ENCODE results near the gene TBC1D23. TPM values are rescaled to one million over a fixed set of nuclear protein-coding genes. Genes with fewer than 3 reads are reported as not detected.
"Not testable (repeated sequence)": the region's sequence is repeated elsewhere in the genome, so short reads cannot be mapped to it uniquely, and the experiment has no call there.

TBC1D23 gene
- total RNA-seq, 1 experiment from 2014 or later = 32.4 TPM

DNA sequence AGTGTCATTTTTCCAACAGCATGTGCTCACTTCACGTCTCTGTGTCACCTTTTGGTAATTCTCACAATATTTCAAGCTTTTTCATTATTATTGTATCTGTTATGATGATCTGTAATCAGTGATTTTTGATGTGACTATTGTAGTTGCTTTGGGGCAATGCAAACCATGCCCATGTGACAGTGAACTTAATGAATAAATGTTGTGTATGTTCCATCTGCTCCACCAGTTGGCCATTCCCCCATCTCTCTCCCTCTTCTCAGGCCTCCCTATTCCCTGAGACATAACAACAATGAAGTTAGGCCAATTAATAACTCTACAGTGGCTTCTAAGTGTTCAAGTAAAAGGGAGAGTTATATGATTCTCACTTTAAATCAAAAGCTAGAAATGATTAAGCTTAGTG lies 32.5 kb upstream of the TBC1D23 start:
- no peaks in the 10 kb centered on the region for H3K4me1 ChIP-seq (ENCODE audit: insufficient read depth, low read length, poor library complexity, severe bottlenecking)
- TF ChIP-seq EZH2 (IDR thresholded peaks at IDR 0.05; ENCODE audit: borderline replicate concordance, low read depth, low read length, poor library complexity, severe bottlenecking) (no peak), CTCF (conservative IDR thresholded peaks at IDR 0.05; ENCODE audit: low read depth, low read length) (no peak)
- BruUV-seq (replicated peaks) = no TSS peak
- no peaks in the 10 kb centered on the region for H3K36me3 ChIP-seq (ENCODE audit: insufficient read depth, low read length, poor library complexity, severe bottlenecking)
- H3K27ac ChIP-seq (ENCODE audit: low read depth, low read length, poor library complexity, severe bottlenecking) = no peak overlapping the region
- H3K27me3 ChIP-seq (replicated peaks; ENCODE audit: insufficient read depth, low read depth, low read length, poor library complexity) = no peaks in the 10 kb centered on the region
- no peak for DNase-seq (ENCODE audit: low spot score)
- intact Hi-C loops (cut with micrococcal nuclease; ENCODE audit: unreplicated experiment) = no loop called here
- ChIA-PET POLR2A (ENCODE audit: low non-redundant PET) (no interaction called here), CTCF (no interaction called here)
- H3K4me3 ChIP-seq (ENCODE audit: low read depth, low read length, poor library complexity, severe bottlenecking) = no peak overlapping the region
- H3K9me3 ChIP-seq (ENCODE audit: low read depth, low read length, poor library complexity, severe bottlenecking) = no peaks in the 10 kb centered on the region

GRCh38 chr3:100229188-100229587 lies 31.6 kb upstream of the TBC1D23 start:
- H3K27ac ChIP-seq (ENCODE audit: low read depth, low read length, poor library complexity, severe bottlenecking); POLR2A ChIA-PET (ENCODE audit: low non-redundant PET); intact Hi-C loops (cut with micrococcal nuclease; ENCODE audit: unreplicated experiment); H3K27me3 ChIP-seq (replicated peaks; ENCODE audit: insufficient read depth, low read depth, low read length, poor library complexity); BruUV-seq (replicated peaks); H3K9me3 ChIP-seq (ENCODE audit: low read depth, low read length, poor library complexity, severe bottlenecking); H3K4me1 ChIP-seq (ENCODE audit: insufficient read depth, low read length, poor library complexity, severe bottlenecking); H3K4me3 ChIP-seq (ENCODE audit: low read depth, low read length, poor library complexity, severe bottlenecking); H3K36me3 ChIP-seq (ENCODE audit: insufficient read depth, low read length, poor library complexity, severe bottlenecking); DNase-seq (ENCODE audit: low spot score): not testable (repeated sequence)
- CTCF ChIA-PET = interaction anchor here (0.7 kb wide), 2 partner anchors 248 to 375 kb away, joined by 7 read pairs; no protein-coding TSS in a partner anchor

- ChIA-PET POLR2A (ENCODE audit: low non-redundant PET) (no interaction called here), CTCF (interaction anchor here (0.6 kb wide), 1 partner anchor 86 kb away, joined by 7 read pairs; no protein-coding TSS in a partner anchor)
- TF ChIP-seq CTCF (conservative IDR thresholded peaks at IDR 0.05; ENCODE audit: low read depth, low read length) (no peak), EZH2 (IDR thresholded peaks at IDR 0.05; ENCODE audit: borderline replicate concordance, low read depth, low read length, poor library complexity, severe bottlenecking) (no peak)
- Histone ChIP-seq H3K9me3 (ENCODE audit: low read depth, low read length, poor library complexity, severe bottlenecking) (no peaks in the 10 kb centered on the region), H3K27ac (ENCODE audit: low read depth, low read length, poor library complexity, severe bottlenecking) (no peak overlapping the region), H3K4me3 (ENCODE audit: low read depth, low read length, poor library complexity, severe bottlenecking) (no peak overlapping the region), H3K4me1 (ENCODE audit: insufficient read depth, low read length, poor library complexity, severe bottlenecking) (no peaks in the 10 kb centered on the region), H3K27me3 (replicated peaks; ENCODE audit: insufficient read depth, low read depth, low read length, poor library complexity) (no peaks in the 10 kb centered on the region), H3K36me3 (ENCODE audit: insufficient read depth, low read length, poor library complexity, severe bottlenecking) (no peaks in the 10 kb centered on the region)
- no TSS peak for BruUV-seq (replicated peaks)
- intact Hi-C loops (cut with micrococcal nuclease; ENCODE audit: unreplicated experiment) = no loop called here
- DNase-seq (ENCODE audit: low spot score) = no peak
These were observed 30.1 kb upstream of the TBC1D23 start for GRCh38 chr3:100230710-100231109.

DNA sequence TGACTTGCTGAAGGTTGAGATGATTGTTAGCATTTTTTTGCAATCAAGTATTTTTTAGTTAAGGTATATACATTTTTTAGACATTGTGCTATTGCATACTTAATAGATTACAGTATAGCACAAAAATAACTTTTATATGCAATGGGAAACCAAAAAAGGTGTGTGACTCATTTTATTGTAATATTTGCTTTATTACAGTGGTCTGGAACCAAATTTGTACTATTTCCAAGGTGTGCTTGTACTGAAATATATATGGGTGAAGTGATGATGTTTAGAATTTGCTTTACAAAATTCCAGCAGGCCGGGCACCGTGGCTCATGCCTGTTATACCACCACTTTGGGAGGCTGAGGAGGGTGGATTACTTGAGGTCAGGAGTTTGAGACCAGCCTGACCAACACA lies 29.1 kb upstream of the TBC1D23 start:
- intact Hi-C loops (cut with micrococcal nuclease; ENCODE audit: unreplicated experiment) = no loop called here

More for the DNA sequence above, 29.1 kb upstream of the TBC1D23 start:
- no TSS peak for BruUV-seq (replicated peaks)
- ChIA-PET POLR2A (ENCODE audit: low non-redundant PET) (no interaction called here), CTCF (no interaction called here)
- Histone ChIP-seq H3K4me3 (ENCODE audit: low read depth, low read length, poor library complexity, severe bottlenecking) (no peak overlapping the region), H3K27me3 (replicated peaks; ENCODE audit: insufficient read depth, low read depth, low read length, poor library complexity) (no peaks in the 10 kb centered on the region), H3K27ac (ENCODE audit: low read depth, low read length, poor library complexity, severe bottlenecking) (no peak overlapping the region), H3K4me1 (ENCODE audit: insufficient read depth, low read length, poor library complexity, severe bottlenecking) (no peaks in the 10 kb centered on the region), H3K9me3 (ENCODE audit: low read depth, low read length, poor library complexity, severe bottlenecking) (no peaks in the 10 kb centered on the region), H3K36me3 (ENCODE audit: insufficient read depth, low read length, poor library complexity, severe bottlenecking) (no peaks in the 10 kb centered on the region)
- no peak for DNase-seq (ENCODE audit: low spot score)
- TF ChIP-seq CTCF (conservative IDR thresholded peaks at IDR 0.05; ENCODE audit: low read depth, low read length) (no peak), EZH2 (IDR thresholded peaks at IDR 0.05; ENCODE audit: borderline replicate concordance, low read depth, low read length, poor library complexity, severe bottlenecking) (no peak)

Measured in A673 (cell line).